IPS-15b (cell line): ENCODE results near the gene RIPOR3.

Source experiments
- H3K27me3 ChIP-seq: one replicate; pipeline ENCODE4 v1.6.1; 2013; ENCODE audit warnings: low read length; ENCODE audit not compliant: control insufficient read depth, insufficient read depth
- H3K36me3 ChIP-seq: one replicate; pipeline ENCODE4 v1.6.1; 2013; ENCODE audit warnings: low read length; ENCODE audit not compliant: control insufficient read depth, insufficient read depth
- H3K4me1 ChIP-seq: one replicate; pipeline ENCODE4 v1.6.1; 2013; ENCODE audit warnings: mild to moderate bottlenecking, low read length; ENCODE audit not compliant: control insufficient read depth, insufficient read depth
- H3K4me3 ChIP-seq: one replicate; pipeline ENCODE4 v1.5.1; 2013; ENCODE audit warnings: low read depth, low read length
- H3K9ac ChIP-seq: one replicate; pipeline ENCODE4 v1.6.1; 2013; ENCODE audit warnings: low read depth, mild to moderate bottlenecking, low read length
- H3K9me3 ChIP-seq: one replicate; pipeline ENCODE4 v1.6.1; 2013; ENCODE audit warnings: mild to moderate bottlenecking, low read length; ENCODE audit not compliant: control insufficient read depth, insufficient read depth

Gene RIPOR3

DNA sequence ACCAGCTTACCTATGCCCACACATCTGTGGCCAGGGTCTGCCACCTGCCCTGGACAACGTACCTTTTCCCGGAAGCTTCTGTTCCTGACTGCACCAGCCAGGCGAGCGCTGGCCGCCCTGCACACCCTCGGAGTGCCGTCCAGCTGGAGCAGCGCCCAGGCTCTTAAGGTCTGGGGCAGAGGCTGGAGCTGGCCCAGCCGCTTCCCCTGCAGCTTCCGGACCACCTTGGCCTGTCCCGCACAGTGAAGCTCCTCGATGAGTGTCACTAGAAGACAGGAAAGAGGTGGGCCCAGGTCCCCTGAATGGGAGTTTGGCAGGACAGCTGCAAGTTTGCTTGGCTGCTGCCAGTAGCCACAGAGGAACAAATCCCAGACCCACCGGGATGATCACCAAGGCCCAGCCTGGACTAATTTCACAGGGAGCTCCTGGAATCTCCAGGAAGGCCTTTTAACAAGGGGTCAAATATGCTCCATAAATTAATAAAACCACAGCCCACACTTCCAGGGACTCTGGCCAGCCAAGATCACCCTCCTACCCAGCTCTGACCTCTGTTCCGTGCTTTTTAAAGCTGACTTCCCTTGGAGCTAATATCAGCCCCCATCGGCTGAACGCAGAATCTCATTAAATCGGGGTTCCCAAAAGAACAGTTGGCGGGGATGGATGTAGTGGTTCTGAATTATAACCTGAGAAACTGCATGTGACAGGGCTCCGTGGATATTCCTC, 98.9 kb downstream of the RIPOR3 start:
- H3K4me1 ChIP-seq = peaks cover 2% of the 10 kb centered on the region
- H3K9ac ChIP-seq = no peak overlapping the region
- no peaks in the 10 kb centered on the region for H3K9me3 ChIP-seq
- no peak overlapping the region for H3K4me3 ChIP-seq
- no peaks in the 10 kb centered on the region for H3K27me3 ChIP-seq
- H3K36me3 ChIP-seq = peaks cover 6% of the 10 kb centered on the region

DNA sequence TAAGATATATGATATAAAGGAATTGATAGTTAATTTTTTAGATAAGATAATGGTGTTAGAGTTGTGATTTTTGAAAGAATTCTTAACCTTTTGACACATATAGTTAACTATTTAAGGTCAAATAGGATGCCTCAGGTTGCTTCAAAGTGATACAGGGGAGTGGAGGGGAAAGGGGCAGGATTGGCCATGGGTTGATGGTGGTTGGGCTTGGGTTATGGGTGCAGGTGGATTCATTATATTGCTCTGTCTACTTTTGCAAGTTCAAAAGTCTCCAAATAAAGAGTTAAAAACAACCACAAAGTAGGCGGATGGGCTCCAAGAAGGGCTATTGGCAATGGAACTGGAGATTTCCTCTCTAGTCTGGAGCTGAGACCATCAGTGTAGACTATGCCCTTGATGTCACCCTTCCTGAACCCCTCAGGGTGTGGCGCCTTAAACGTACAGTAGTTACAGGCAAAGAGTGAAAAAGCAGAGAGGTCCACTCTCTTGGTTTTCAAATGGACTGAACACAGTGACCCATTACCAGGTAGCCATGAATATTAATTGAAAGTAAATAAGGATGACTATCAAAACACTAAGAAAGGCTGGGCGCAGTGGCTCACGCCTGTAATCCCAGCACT, 100.0 kb downstream of the RIPOR3 start:
- no peaks in the 10 kb centered on the region for H3K27me3 ChIP-seq
- H3K9me3 ChIP-seq = no peaks in the 10 kb centered on the region
- H3K36me3 ChIP-seq = peaks cover 13% of the 10 kb centered on the region
- peaks cover 2% of the 10 kb centered on the region for H3K4me1 ChIP-seq
- H3K4me3 ChIP-seq = no peak overlapping the region
- H3K9ac ChIP-seq = no peak overlapping the region

DNA sequence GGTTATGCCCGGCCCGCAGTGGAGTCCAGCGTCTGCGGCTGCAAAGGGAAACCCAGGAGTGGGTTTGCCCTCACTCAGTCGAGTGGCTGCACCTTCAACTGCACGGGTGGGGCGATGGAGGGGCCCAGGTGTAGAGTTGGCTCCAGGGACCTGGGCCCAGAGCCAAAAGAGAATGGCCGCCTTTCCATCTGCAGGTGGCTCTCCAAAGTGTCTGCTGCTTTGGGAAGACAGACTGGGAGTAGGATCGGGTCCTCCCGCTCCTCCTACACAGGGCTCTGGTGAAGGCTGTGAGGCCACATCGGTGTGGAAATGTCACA, 101.0 kb downstream of the RIPOR3 start:
- peaks cover 23% of the 10 kb centered on the region for H3K36me3 ChIP-seq
- peaks cover 2% of the 10 kb centered on the region for H3K4me1 ChIP-seq
- H3K4me3 ChIP-seq = no peak overlapping the region

DNA sequence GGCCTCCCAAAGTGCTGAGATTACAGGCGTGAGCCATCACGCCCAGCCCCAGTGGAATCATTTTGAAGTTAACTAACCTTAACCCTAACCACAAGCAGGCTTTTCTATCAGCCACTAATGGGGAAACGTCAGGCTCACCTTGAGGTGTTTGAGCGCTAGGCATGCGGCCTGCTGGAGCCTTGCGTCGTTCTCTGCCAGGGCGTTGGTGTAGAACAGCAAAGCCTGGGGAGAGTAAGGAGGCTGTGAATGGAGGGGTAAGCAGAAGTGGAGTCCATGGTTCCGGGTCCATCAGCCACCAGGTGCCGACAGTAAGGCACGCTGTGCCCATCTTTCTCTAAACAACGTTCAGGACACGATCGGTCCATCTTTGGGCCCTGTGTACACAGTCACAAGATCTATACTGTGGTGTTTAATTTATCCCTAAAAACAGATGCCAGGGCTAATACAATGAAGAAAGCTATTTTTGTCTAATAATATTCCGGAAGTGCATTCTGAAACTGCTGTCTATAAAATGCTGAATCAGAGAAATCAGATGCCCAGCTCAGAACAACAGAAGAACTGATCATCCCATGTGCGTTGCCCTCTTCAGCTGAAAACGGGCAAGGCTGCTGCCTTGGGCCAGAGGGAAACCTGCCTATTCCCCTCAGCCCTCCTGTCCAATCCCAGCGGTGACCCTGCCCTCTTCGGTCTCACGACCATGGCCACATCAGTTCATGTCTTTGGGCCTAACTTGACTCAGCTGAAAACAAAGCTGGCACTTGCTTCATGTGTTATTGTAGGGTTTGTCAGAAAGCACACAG, 101.6 kb downstream of the RIPOR3 start:
- H3K27me3 ChIP-seq = no peaks in the 10 kb centered on the region
- H3K4me3 ChIP-seq = no peak overlapping the region
- no peak overlapping the region for H3K9ac ChIP-seq
- no peaks in the 10 kb centered on the region for H3K9me3 ChIP-seq
- H3K36me3 ChIP-seq = peaks cover 24% of the 10 kb centered on the region
- no peaks in the 10 kb centered on the region for H3K4me1 ChIP-seq

More for the DNA sequence above, 101.0 kb downstream of the RIPOR3 start:
- no peak overlapping the region for H3K9ac ChIP-seq
- no peaks in the 10 kb centered on the region for H3K9me3 ChIP-seq
- H3K27me3 ChIP-seq = no peaks in the 10 kb centered on the region

DNA sequence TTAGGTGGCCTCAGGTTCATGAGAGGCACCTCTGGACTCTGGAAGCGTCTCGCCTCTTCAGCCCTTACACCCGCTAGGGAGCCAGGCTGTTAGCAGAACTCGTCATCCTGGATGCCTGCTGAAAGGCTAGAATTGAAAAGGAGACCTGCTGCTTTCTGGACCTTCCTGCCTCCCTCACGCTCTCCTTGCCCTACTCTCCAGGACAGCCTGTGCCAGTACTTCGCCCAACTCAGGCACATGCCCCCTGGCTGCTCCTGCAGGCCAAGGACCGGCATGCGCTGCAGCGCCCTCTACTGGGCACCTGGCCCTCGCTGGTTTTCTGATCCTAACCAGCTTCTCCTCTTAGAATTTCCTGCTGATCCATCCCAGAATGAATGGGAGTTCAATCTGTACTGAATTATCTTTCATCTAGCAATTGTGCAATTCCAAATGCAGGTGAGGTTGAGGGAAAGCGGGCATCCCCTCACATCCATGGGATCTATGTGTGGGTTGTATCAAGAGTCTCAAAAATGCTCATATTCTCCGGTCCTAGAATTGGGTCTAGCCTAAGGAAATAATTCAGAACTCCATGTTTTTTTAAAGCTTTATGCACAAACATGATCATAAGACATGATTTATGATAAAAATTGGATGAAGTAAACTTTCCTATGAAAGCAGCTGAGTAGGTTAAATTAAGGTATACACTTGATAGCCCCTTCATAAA, 103.2 kb downstream of the RIPOR3 start:
- H3K36me3 ChIP-seq = peaks cover 31% of the 10 kb centered on the region
- H3K4me3 ChIP-seq = no peak overlapping the region
- H3K4me1 ChIP-seq = no peaks in the 10 kb centered on the region
- no peaks in the 10 kb centered on the region for H3K27me3 ChIP-seq
- H3K9me3 ChIP-seq = no peaks in the 10 kb centered on the region
- H3K9ac ChIP-seq = no peak overlapping the region

DNA sequence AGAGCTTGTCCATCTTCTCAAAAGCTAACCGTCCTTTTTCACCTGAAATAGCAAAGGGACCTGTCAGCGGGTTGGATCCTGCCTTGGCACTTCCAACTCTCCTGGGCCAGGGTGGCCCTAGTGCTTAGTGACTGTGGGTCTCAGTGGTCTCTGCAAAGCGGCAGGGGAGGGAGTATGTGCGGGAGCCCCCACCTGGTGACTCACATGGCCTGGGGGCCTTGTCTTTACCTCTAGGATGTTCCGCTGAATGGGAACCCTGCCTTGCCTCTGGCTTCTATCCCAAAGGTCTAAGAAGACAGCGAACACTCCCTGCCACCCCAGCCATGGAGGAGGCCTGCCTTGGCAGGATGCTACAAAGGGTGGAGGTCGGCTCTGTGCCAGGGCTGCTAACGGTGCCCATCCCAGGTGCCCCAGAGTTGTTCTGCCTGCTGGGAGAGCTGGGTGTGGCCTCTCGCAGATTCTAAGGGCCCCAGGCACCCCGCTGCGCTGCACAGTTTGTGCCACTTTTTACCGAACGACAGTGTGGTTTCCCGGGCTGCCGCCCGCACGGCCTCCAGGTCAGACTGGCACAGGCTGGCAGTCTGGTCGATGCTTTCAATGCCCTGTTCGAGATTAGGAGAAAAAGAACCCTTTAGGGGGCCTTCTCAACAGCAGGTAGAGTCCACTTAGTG, 103.9 kb downstream of the RIPOR3 start:
- Histone ChIP-seq H3K36me3 (peaks cover 37% of the 10 kb centered on the region), H3K4me1 (no peaks in the 10 kb centered on the region)

DNA sequence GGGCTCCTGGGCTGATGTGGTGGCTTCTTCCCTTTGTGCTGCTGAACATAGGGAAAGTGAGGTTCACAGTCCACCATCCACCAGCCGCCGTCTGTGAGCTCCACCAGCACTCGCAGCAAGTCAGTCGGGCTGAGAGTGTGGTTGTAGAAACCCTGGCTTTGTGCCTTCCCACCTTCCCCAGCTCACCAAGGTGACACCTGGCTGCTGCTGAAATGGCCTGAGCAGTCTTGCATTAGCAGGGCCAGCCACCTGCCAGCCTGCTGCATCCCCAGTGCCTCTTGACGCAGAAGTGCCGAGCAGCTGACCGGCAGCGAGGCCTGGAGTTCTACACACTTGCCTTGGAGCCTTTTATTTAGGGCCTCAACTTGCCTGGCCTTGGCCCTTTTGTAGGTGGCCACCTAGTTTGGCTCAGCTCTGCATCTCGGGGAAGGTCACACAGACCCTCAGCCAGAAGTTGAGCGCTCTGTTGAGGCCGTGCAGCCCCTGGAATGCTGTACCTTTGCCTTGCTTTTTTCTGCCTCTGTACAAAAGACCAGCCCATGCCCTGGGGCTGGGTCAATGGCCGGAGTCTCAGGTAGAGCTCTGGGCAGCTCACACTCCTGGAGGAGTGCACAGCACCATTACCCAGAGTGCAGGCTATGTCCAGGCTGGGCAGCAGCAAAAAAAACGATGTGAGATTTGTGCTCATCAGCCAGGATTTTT, 104.7 kb downstream of the RIPOR3 start:
- Histone ChIP-seq H3K4me1 (no peaks in the 10 kb centered on the region), H3K9me3 (no peaks in the 10 kb centered on the region), H3K27me3 (no peaks in the 10 kb centered on the region), H3K36me3 (peaks cover 37% of the 10 kb centered on the region), H3K9ac (no peak overlapping the region), H3K4me3 (no peak overlapping the region)

More for the DNA sequence above, 103.9 kb downstream of the RIPOR3 start:
- Histone ChIP-seq H3K27me3 (no peaks in the 10 kb centered on the region), H3K9ac (no peak overlapping the region), H3K4me3 (no peak overlapping the region), H3K9me3 (no peaks in the 10 kb centered on the region)

DNA sequence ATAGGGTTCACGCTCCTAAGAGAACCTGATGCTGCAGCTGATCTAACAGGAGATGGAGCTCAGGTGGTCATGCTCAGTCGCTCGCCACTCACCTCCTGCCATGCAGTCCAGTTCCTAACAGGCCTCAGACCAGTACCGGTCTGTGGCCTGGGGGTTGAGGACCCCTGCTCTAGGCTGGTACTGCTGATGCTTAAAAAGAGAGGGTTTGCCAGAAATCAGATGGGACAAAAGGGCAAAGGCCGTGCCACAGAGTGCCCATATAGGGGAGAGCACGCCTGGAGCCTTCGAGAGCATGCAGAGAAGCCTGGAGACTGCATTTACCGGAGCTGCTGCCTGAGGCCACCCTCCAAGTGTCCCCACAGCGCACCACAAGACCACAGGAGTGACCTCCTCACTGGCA, 105.7 kb downstream of the RIPOR3 start:
- H3K27me3 ChIP-seq = no peaks in the 10 kb centered on the region
- H3K36me3 ChIP-seq = peaks cover 45% of the 10 kb centered on the region
- no peaks in the 10 kb centered on the region for H3K9me3 ChIP-seq
- H3K9ac ChIP-seq = no peak overlapping the region
- no peaks in the 10 kb centered on the region for H3K4me1 ChIP-seq
- no peak overlapping the region for H3K4me3 ChIP-seq

DNA sequence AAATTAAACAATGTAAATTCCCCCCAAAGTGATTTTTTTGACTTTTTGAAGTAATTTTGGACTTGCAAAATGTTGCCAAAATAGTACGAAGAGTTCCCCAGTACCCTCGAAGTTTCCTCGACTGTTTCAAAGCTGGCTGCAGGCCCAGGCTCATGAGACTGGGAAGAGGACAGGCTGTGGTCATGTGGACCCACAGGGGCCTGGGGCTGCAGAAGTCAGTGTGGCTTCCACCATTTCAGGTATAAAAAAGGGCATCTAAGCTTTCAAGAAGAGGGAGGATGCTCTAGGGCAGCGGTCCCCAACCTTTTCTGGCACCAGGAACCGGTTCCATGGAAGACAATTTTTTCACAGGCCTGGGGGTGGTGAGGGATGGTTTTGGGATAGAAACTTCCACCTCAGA, 106.1 kb downstream of the RIPOR3 start:
- Histone ChIP-seq H3K27me3 (no peaks in the 10 kb centered on the region), H3K4me1 (no peaks in the 10 kb centered on the region), H3K9me3 (no peaks in the 10 kb centered on the region), H3K9ac (no peak overlapping the region), H3K4me3 (no peak overlapping the region), H3K36me3 (peaks cover 48% of the 10 kb centered on the region)

DNA sequence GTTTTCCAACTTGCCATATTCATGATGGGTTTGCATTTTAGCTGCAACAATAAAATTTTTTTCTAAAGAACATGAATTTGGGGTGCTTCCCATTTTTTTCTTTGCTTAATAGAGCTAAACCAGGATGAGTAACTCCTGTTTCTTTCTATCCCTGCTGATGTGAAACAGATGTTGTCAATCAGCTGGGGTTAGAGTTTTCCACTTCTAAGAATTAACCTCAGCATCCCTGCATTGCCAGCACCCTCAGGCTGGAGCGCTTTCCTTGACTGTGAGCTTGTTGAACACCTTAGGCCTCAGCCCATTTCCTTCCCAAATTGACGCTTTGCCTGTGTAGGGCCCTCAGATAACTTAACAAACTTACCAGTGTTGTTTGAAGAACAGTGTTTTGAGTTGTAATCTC, 106.7 kb downstream of the RIPOR3 start:
- H3K9me3 ChIP-seq = no peaks in the 10 kb centered on the region
- H3K4me1 ChIP-seq = no peaks in the 10 kb centered on the region
- no peak overlapping the region for H3K9ac ChIP-seq
- H3K4me3 ChIP-seq = no peak overlapping the region
- no peaks in the 10 kb centered on the region for H3K27me3 ChIP-seq
- H3K36me3 ChIP-seq = peaks cover 50% of the 10 kb centered on the region
